ENCODE results near the gene NUDT19.
"Not testable (repeated sequence)": the region's sequence is repeated elsewhere in the genome, so short reads cannot be mapped to it uniquely, and the experiment has no call there.

Gene NUDT19

GRCh38 chr19:32716203-32716602, 24.6 kb downstream of the NUDT19 start:
- DNase-seq (ENCODE audit: low read depth) = not testable (repeated sequence)

DNA sequence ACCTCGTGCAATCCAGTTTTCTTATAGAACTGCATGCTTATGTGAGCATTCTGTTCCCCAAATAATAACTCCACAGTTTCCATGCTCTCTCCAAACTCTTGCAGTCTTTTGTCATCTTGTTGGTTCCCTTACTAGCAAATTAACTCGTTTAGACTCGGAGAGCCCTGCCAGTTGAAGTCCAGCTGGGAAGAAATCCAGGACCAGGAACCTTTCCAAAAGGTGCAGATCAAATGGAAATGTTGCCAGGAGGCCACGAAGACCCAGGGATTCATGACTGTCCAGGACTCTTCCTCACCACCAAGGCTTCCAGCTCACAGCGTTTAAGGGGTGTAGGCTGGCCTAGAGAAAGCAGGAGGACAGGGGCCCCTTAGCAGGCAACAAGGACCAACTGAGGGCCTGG, 25.9 kb downstream of the NUDT19 start:
- DNase-seq (ENCODE audit: low read depth) = no peak

DNA sequence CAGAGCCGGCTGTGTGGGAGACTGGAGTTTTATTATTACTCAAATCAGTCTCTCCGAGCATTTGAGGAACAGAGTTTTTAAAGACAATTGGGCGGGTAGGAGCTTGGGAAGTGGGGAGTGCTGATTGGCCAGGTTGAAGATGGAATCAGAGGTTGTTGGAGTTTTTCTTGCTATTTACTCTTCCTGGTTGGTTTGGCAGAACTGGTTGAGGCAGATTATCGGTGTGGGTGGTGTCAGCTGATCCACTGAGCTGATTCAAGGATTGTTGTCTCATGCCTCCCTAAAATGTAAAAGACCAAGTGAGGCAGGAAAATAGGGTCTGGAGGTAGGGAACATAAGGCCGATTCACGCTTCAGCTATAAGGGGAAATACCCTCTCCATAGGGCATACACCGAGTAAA, 26.7 kb downstream of the NUDT19 start:
- no peak for DNase-seq (ENCODE audit: low read depth)

DNA sequence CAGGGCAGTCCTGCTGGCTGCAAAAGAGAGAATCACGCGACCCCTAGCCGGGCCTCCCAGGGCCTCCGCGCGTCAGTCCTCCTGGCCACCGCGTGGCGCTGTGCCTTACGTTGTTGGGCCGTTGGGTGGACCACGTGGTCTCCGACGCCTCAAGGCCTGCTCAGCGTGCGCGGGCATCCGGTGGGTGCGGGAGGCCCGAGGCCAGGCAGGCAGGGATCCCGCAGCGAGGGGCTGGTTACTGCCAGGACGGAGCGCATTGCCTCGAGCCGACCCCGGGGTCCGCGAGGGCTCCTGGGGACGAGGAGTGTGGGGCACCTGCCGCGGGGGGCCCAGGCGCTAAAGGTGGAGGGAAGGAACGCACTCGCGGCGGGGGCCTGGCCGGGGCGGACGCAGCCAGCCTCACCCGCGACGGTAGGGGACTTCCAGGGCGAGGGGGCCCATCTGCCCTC, 28.0 kb downstream of the NUDT19 start, which contains the start of gene TDRD12:
Gene TDRD12, plus strand, starts transcription at position 157 of the 449 bp plus-strand sequence. CDS start 306 bp downstream, outside the sequence.
- DNase-seq (ENCODE audit: low read depth) = no peak

DNA sequence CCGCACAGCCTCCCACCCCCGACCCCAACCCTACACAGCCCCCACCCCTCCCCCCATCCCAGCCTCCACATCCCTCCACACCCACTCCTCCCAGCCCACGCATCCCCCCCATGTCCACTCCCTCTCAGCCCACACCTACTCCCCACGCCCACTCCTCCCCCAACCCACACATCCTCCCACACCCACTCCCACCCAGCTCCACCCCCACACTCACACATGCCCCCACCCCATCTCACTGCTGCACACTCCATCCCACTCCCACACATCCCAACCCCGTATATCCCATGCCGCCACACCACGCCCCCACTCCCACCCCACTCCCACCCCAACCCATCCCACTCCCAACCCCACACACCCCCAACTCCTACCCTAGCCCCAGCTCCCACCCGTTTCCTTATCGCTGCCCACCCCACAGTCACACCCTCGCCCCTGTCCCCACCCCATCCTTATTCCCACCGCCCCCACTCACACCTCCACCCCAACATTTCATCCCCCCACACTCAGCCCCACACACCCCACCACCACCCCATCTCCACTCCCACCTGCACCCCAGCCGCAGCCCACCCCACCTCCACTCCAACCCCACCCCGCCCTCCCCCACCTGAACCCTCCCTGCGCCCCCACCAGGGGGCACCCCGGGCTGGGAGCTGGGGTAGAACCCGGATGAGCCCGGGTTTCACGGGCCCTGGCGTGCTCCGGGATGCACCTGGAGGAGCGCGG, 28.8 kb downstream of the NUDT19 start:
- DNase-seq (ENCODE audit: low read depth) = no peak

GRCh38 chr19:32720936-32721250, 29.3 kb downstream of the NUDT19 start:
- no peak for DNase-seq (ENCODE audit: low read depth)

DNA sequence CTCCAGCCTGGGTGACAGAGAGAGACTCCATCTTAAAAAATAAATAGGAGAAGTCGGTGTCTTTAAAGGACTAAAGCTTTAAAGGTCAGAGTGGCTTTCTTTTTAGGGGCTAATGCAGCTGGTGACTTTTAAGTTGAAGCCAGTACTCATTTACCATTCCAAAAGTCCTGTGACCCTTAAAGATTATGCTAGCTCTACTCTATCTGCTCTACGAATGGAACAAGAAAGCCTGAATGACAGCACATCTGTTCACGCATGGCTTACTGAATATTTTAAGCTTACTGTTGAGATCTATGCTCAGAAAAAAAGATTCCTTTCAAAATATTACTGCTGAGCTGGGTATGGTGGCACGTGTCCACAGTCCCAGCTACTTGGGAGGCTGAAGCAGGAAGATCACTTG, 44.3 kb downstream of the NUDT19 start:
- no peak for DNase-seq (ENCODE audit: low read depth)

- no peak for DNase-seq (ENCODE audit: low read depth)
Observed at GRCh38 chr19:32743021-32743420, 51.4 kb downstream of the NUDT19 start.

DNA sequence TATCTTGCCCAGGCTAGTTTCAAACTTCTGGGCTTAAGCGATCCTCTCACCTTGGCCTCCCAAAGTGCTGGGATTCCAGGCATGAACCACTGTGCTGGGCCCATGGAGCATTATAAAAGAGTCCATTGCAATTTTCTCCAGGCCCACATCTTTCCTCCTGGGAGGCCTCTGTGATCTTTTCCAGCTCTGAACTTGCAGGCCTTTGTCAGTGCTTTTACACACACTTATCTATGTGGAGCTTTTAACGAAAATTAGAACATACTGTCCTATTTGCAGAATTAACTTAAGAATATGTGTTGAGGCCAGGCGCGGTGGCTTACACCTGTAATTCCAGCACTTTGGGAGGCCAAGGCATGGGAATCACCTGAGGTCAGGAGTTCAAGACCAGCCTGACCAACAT, 51.8 kb downstream of the NUDT19 start:
- DNase-seq (ENCODE audit: low read depth) = no peak

- no peak for DNase-seq (ENCODE audit: low read depth)
Observed at GRCh38 chr19:32744555-32745325, 53.1 kb downstream of the NUDT19 start.

GRCh38 chr19:32745594-32746251, 54.1 kb downstream of the NUDT19 start:
- DNase-seq (ENCODE audit: low read depth) = not testable (repeated sequence)

- DNase-seq (ENCODE audit: low read depth) = not testable (repeated sequence)
Observed at GRCh38 chr19:32746631-32747196, 55.1 kb downstream of the NUDT19 start.

DNA sequence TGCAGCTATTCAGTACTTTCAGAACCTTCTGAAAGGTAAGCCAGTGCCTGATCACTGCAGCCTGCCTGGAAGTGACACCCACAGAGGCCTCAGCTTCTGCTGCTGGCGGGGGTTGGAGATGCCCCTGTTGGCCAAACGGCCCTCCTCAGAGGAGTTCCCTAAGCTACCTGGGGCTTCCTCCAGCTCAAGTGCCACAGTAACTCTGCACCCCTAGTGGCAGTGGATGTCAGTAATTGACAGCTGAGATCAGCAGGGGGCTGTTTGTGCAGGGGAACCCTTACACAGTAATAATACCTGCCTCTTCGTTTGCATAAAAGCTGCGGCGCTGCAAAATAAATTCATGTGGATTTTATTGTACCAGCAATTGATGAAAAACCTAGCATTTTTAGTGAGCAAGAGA, 56.9 kb downstream of the NUDT19 start:
- no peak for DNase-seq (ENCODE audit: low read depth)

GRCh38 chr19:32748948-32749347, 57.3 kb downstream of the NUDT19 start:
- no peak for DNase-seq (ENCODE audit: low read depth)

- no peak for DNase-seq (ENCODE audit: low read depth)
Observed at GRCh38 chr19:32749361-32749760, 57.7 kb downstream of the NUDT19 start.

GRCh38 chr19:32750441-32751055, 58.9 kb downstream of the NUDT19 start:
- no peak for DNase-seq (ENCODE audit: low read depth)

DNA sequence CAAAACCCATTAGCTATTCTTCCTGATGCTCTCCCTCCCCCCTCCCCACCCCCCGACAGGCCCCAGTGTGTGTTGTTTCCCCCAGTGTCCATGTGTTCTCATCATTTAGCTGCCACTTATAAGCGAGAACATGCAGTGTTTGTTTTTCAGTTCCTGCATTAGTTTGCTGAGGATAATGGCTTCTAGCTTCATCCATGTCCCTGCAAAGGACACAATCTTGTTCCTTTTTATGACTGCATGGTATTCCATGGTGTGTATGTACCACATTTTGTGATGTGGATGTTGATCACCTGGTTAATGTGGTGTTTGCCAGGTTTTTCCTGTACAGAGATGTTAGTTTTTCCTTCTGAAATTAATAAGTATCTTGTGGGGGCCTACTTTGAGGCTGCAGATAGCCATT, 59.4 kb downstream of the NUDT19 start:
- DNase-seq (ENCODE audit: low read depth) = no peak

GRCh38 chr19:32757189-32757588, 65.6 kb downstream of the NUDT19 start:
- no peak for DNase-seq (ENCODE audit: low read depth)

Measured in fibroblast of the conjunctiva (primary cell).